ENCODE measurements around the gene AACS.
"Not testable (repeated sequence)": the region's sequence is repeated elsewhere in the genome, so short reads cannot be mapped to it uniquely, and the experiment has no call there.

Gene AACS

DNA sequence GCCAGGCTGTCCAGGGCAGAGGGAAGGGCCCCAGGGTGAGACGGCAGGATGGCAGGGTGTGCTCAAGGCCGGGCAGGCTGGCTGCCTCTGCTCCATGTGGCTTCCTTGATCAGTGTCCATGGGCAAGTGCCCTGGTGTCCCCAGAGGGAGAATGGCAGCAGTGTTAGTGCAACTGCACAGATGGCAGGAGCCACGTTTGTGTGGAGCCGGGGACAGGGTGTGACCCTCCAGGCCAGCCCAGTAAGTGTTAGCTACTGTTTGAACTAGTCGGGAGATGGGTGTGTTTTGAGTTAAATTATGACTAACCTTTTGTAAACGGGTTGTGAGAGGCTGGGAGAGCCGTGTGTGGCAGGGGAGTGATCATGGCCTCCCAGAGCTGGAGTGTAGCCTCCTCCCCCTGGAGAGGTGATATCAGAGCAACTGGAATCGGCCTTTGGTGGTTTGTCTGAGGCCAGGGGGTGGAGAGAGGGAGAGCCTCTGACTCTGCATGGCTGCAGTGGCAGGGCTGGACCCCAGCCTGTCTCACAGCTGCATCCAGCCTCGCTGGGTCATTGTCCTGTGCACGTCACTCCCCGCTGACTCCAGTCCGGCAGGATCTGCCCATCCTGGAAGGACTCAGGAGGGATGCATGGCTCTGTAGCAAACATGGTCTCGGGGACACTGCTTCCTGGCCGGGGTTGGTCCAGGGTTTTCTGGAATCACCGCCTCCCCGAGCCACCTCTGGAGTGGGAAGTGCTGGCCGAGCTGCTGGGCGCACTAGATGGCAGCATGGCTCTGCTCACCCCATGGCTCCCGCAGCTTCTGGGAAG lies 27.8 kb downstream of the AACS start:
- DNase-seq: no peak

DNA sequence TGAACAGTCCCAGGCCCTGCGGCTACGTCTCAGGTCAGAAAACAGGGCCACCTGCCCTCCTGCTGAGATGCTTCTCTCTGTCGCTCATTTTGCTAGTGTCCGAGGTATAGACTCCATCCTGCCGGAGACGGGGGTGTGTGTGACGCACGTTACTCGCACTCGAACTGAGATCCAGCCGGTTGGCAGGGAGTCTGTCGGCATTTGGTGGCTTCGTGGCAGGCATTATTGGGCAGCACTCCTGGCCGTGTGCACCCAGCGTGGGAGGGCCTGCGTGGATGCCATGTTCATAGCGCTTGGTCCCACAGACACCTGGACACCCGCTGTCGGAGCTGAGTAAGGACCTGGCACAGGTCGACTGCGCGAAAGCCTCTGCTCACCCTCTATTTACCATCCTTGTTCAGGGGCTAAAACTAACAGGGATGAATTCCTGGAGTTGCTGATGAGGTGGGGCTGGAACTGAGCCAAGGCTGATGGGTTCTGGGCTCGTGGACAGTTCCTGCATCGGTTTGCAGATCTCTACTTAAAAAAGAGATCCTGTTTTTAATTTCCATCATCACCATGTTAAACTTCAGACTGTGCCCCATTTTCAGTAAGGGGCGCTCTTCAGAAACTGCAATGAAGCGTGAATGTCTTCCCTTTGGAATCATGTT lies 28.6 kb downstream of the AACS start:
- no peak for DNase-seq

DNA sequence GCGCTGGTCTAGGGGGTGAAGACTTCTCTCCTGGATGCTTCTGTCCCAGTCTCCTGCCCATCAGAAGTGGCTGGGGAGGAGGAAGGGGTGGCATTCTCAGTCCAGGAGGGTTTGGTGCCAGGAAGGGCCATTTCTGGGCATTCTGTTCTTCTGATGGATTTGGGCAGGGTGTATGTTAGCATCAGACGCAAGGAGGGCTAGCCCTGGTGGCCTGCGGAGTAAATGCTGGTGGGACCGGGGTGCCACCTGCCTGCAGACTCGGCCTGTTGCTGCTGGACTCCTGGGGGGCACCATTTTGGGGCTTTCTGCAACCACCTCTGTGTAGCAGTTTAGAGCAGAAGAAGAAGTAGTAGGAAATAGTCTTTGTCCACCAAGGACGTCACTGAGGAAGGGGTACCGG lies 31.7 kb downstream of the AACS start:
- no peak for DNase-seq

DNA sequence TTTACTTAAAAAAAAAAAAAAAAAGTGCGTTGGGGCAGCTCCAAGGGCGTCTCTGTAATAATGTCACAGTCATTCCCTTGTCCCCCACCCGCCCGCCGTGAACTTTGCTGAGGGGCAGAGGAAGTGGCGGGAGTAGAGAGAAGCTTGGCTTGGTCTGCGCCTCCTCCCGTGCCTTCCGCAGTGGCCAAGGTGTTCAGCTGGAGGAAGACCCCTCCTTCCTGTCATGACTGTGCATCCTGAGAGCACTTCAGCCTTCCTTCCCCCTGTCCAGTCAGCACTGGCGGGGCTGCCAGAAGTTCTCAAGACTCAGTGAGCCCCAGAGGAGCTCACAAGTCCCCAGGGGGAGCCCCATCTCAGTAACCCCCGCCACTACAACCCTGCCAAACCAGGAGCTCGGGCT lies 32.2 kb downstream of the AACS start:
- DNase-seq: no peak

DNA sequence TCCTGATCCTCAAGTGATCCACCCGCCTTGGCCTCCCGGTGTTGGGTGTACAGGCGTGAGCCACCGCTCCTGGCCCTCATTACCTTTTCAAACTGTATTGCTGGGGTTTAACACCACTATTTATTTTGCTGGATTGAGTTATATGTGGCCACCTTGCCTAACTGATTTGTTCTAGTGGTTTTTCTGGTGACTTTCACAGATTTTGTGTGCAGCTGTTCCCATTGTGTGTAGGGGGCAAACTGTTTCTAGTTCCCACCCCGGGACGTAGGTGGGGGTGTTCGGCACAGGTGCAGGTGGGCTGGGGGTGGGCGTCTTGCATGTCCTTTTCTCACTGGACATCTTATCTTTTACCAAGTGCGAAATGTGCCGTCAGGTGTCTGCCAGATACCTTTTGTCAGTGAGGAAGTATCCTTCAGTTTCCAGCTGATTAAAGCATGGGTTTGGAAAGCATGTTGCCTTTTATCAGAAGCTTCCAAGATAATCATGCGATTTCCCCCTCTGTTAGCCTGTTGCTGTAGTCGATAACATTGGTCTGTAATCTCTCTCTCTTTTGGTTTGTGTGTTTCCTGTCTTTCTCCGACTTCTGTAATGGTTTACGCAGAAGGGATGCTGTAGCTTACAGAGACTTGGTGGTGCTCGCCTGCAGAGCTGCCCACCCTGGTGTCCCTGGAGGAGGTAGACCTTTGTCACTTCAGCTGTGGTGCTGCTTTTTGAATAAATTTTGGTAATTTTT lies 33.6 kb downstream of the AACS start:
- no peak for DNase-seq

DNA sequence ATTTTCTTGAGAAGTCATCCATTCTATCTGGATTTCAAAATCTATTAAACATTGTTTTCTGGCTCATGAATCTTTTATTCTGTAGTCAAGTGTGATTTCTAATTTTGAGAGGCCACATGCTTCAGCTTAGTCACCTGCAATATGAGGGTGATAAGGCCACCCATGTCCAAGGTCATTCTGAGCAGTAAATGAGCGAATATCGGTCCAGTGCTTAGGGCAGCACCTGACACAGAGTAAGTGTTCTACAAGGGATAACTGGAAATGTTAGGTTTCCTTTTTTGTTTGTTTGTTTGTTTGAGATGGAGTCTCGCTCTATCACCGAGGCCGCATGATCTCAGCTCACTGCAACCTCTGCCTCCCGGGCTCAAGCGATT lies 34.2 kb downstream of the AACS start:
- DNase-seq: no peak

DNA sequence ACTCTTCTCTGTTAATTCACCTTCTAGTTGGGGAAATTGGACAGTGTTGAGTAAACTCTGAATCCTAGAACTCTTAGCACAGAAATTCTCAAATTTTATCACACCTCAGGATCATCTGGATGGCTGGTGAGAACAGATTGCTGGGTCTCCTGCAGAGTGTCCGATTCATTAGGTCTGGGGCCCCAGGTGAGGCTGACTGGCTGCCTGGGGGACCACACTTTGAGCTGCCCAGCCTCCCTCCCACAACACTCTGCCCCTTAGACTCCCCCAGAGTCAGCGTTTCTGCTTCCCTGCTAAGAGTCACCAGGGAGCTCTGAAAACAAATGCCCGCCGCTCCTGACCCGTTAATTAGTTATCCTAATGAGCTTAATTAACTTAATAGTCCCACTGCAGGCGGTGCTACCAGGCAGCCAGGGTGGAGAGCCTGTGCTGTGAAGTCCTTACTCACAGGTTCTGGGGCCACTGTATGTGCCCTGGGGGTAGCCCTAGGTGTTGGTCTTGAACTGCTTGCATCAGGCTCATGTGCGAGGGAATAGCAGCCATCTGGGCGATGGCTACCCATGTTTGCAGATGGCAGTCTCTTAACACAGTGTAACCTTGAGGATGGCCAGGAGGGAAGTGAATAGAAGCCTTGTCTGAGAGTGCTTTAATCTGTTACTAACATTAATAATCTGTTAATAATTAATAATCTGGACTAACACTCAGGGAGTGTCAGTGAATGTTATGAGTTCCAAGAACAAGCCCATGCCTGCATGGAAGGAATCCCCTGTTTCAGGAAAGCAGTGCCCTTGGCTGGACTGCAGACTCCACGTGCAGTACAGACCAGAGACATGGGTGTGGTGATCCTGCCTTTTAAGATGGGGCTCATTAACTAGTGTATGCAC lies 35.6 kb downstream of the AACS start:
- DNase-seq: no peak

DNA sequence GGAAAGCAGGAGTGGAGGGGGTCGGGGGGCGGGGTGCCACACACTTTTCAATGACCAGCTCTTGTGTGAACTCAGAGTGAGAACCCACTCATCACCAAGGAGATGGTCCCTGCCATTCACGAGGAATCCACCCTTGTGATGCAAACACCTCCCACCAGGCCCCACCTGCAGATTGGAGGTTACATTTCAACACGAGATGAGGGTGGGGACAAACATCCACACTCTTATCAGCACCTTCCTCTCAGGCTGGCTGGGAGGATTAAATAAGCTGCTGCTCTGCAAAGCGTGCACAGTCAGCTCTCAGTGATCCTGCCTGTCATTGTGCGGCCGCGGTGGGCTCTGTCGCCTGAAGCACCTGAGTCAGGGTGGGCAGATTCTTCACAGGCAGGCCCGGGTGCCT lies 39.7 kb downstream of the AACS start:
- no peak for DNase-seq

DNA sequence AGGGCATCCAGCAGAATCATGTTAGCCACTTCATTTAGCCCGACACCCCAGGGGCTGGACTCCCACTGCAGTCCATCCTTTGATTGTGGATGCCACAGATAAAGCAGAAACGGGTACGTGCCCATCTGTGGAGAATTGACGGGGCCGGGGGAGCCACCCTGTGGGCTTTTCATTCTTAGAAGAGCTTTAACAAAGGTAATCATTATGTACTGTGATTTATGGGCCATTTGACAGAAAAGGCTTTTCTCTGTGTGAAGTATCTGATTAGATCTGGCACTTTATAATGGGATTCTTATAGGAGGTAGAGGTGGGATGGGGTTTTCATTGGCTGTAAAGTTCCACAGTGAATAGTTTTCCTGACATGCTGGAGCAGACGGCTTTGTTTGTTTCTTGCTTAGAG lies 40.4 kb downstream of the AACS start:
- no peak for DNase-seq

DNA sequence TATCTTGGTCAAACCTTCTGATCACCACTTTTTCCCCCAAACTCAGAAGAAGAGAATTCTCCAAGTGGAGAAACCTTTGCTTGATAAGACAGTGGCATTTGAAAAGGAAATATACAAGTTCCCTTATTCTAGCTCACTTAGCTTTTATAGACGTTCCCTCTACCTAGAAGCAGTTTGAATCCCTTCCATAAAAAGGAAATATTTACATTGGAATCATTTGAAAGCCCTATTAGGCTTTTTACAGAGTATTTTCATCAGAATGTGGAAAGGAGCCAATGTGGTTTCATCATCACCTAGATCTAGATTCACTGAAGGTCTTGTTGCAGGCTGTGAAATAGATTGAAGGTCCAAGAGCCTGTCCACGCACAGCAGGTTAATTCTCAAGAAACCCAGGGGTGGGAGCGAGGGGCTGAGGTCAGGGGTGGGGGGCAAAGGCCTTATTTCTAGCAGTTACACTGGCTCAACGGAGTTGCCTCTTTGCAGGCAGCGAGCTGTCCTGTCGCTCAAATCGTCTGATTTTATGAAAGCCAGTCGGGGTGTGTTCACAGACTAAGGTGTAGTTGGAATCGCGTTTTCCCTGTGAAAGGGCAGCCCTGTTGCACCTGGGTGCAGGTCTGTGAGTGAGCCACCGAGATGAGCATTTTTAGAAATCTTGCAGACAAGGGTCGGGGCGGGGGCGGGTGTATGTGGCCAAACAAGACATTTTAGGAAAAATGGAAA lies 45.6 kb downstream of the AACS start:
- no peak for DNase-seq

DNA sequence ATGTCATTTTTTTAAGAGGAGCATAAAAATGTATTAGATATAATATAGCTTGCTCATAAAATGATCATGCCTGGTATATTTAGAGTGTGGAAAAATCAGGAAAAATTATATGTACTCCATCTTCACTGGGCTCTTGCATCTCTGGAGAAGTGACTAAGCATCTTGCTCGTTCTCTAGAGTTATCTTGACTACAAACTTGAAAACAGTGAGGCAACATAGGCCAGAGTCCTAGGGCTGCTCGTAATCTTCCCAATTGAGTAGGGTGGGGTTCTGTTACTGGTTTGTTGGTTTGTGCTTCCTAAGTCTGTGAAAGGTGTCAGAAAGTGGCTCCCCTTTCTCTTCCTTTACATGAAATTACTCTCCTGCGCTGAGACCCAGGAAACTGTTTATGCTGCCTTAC lies 46.2 kb downstream of the AACS start:
- DNase-seq: no peak

DNA sequence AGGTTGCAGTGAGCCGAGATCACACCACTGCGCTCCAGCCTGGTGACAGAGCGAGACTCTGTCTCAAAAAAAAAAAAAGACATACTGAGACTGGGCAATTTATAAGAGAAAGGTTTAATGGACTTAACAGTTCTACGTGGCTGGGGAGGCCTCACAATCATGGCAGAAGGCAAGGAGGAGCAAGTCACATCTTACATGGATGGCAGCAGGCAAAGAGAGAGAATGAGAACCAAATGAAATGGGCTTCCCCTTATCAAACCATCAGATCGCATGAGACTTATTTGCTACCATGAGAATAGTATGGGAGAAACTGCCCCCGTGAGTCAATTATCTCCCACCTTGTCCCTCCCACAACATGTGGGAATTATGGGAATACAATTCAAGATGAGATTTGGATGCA lies 47.4 kb downstream of the AACS start:
- DNase-seq: not testable (repeated sequence)

DNA sequence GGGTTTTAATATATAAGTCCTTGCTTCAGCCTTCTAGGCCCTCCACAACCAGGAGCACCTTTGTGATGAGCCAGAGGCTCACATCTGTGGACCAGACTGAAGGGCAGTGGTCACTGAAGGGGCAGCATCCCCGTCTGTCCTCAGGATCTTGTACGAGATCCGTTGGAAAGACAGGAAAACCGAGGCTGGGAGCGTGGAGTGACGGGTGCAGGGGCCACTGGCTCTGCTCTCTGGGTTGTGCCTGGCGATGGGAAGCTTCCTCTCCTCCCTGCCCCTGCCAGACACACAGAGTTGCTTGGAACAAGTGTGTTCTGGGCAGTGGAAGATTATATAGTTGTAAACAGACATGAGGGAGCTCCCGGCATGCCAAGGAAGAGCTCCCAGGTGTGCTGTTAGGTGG lies 48.0 kb downstream of the AACS start:
- DNase-seq: no peak

DNA sequence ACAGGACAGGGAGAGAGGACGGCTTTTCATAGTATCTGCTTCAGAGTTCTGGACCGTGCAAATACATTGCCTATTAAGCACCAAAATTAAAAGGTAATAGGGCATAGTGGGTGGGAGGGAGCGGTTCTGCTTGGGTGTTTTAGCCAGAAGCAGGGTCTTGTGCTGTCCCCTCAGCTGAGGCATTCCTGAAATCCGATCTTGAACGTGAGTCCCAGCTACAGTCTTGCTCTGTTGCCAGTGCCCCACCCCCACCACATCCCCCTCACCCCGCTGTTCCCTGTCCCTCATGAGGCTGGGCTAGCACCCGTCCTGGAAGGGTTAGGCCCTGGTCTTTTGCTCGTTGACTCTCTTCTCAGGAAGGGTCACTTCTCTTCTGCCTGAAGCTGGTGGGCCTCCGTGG lies 48.6 kb downstream of the AACS start:
- no peak for DNase-seq

DNA sequence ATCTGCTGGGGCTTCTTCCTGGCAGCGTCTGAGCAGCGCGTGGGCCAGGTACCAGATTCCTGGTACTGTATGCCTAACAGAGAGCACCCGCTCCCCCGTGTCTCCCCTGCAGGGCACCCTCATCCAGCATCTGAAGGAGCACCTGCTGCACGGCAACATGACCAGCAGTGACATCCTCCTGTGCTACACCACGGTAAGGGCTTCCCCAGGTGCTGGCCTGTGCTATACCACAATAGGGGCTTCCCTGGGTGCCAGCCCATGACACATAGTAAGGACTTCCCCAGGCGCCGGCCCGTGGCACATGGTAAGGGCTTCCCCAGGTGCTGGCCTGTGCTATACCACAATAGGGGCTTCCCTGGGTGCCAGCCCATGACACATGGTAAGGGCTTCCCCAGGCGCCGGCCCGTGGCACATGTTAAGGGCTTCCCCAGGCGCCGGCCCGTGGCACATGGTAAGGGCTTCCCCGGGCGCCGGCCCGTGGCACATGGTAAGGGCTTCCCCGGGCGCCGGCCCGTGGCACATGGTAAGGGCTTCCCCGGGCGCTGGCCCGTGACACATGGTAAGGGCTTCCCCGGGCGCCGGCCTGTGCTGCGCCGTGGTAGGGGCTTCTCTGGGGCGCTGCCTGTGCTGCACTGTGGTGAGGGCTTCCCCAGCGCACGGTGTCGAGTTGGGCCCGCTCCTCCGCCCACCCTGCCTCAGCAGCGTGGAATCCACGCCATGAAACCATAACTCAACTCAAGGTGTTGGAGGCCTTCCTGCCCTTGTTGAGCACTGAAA lies 49.3 kb downstream of the AACS start:
- DNase-seq: no peak

DNA sequence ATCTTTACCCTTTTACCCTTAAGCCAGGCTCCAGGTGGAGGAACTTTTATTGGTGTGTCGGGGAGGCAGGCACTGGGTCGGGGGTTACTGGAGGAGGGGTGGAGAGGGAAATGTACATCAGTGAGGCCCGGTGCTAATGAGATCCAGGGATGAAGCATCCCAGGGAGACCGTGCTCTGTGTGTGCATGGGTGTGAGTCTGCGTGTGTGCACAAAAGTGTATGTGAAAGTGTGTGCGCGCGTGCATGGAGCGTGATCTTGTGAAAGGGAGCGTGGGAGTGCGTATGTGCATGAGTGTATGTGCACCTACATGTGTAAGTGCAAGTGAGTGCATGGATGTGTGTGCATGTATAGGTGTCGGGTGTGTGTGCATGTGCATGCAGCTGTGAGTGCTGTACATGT lies 55.3 kb downstream of the AACS start:
- no peak for DNase-seq

DNA sequence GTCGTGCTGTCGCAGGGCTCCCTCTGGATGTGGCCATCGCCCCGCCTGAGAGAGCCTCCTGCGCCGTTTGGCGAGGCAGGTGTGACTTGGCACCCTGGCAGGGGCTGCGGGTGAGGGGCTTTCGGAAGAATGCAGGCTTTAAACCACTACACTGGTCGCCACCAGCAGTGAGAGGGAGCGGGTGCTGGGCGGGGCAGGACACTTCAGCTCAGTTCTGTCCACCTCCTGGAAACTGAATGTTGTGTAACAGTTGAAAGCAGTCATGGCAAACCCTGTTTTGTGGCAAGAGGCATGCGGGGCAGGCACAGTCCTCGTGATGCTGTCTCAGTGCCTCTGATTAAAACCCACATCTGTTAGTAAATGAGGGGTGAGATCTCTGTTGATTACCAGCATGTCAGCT lies 55.9 kb downstream of the AACS start:
- no peak for DNase-seq

DNA sequence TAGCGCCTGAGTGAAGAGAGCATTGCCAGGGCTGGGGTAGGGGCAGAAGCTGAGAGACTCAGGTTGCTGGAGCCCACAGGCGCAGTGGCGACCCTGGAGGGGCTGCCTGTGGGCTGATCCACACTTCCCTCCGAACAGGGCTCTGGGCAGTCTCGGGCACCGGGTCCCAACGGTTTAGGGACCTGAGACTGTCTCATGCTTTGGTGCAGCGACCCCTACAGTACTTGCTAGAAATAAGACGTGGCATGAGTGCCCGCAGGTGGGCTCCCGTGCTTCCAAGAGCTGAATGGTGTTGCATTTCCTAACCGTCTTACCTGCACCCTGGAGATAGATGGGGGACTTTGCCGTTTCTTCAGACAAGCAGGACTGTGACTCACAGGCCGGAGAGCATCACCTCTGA lies 57.4 kb downstream of the AACS start:
- DNase-seq: no peak

DNA sequence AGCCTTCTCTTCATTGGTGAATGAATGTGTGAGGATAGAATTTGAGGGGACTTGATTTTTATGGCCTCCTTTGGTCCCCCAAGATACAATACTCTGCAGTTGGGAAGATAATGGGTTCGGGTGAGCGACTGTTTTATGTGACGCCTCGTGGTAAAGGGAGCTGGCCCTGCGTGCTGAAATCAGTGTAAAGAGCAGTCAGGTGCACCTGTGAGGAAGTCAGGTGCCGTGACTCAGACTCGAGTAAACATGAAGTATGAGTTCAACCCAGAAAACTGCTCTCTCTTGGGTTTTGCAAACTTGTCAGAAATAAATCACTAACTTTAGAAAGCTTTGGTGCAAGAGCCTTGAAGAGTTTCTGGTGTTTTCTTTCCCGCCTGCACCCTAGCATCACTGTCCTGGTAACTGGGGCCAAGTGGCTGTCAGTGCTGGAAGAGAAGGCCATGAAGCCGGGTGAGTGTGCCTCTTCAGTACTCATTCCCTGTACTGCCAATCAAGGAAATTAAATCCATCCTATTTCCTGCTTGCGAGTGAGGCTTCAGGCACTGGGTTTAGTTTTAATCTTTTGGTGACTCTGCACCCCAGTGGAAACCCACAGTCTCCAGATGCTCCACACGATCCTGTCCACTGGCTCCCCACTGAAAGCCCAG lies 59.2 kb downstream of the AACS start:
- no peak for DNase-seq

DNA sequence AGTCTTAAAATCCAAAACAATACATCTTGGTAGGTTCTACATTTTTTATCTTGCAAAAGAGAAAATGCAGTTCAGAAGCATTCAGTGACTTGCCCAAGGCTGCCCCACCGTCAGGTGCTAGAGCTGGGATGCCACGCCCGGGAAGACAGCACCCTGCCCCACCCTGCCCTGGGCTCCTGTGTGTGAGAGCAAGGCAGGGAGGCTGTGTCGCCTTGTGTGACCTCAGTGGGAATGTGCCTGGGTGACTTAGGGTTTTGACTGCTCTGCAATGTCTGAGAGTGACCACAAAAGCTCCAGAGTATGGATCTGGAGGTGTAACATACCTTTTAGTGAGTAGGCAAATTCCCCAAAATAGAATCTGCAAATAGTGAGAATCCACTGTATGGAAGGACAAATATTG lies 60.0 kb downstream of the AACS start:
- DNase-seq: no peak

Measured in NCI-H446 treated with DMSO at 0.1 percent for 48 hours (cell line).